Middle frontal gyrus (tissue), 1 donor: ENCODE results near the gene TAAR5.
"Not testable (repeated sequence)": the region's sequence is repeated elsewhere in the genome, so short reads cannot be mapped to it uniquely, and the experiment has no call there.

ENCODE experiments used
- DNase-seq: peaks from one replicate; pipeline ENCODE4 v3.0.0-alpha.2; 2015; ENCODE audit warnings: low spot score; ENCODE audit errors: extremely low spot score

TAAR5 gene

DNA sequence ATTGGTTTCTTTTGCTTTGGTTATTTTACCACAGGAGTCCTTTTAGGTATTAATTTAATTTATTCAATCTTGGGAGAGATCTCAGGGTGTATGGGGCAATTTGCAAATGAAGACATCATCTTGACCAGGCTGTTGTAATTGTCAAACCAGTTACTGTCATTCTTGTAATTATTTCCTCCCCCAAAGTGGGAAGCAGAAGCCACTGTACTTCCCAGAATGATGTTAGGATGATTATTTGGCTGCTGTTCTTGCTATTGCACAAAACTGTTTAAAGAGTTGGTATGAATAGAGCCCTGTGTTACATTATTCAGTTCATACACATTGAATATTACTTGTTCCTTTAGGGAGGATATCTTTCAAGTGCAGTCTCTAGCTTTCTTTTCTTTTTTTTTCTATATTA is 17.8 kb downstream of the TAAR5 start:
- no peak for DNase-seq

DNA sequence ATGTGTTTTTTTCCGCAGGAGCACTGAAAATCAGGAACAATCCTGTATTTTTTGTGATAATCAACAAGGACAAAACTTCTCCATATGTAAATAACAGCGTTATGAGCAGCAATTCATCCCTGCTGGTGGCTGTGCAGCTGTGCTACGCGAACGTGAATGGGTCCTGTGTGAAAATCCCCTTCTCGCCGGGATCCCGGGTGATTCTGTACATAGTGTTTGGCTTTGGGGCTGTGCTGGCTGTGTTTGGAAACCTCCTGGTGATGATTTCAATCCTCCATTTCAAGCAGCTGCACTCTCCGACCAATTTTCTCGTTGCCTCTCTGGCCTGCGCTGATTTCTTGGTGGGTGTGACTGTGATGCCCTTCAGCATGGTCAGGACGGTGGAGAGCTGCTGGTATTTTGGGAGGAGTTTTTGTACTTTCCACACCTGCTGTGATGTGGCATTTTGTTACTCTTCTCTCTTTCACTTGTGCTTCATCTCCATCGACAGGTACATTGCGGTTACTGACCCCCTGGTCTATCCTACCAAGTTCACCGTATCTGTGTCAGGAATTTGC is 19.2 kb downstream of the TAAR5 start, which contains the start of gene TAAR6:
TSS of gene TAAR6 (plus strand) at position 102 of the 557 bp plus-strand sequence. CDS start at position 102, 0 bp downstream.
- no peak for DNase-seq

DNA sequence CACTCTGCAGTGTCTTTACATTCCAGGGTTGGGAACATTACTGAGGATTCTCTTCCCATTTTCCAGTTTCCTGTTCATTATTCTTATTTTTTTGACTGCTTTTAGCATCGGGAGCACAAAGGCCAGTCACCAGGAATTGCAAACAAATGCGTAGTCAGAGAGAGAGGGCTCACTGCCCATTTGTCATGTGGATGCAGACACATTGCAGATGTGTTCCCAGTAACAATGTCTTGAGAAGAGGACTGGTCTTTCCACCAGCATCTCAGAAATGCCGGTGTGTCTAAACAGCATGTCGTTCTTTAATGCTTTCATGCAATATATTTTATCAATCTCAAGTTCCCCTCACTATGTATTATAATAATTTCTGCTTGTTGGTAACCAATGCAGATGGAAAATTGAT is 20.4 kb downstream of the TAAR5 start:
- peak; percentile 17 for DNase-seq

DNA sequence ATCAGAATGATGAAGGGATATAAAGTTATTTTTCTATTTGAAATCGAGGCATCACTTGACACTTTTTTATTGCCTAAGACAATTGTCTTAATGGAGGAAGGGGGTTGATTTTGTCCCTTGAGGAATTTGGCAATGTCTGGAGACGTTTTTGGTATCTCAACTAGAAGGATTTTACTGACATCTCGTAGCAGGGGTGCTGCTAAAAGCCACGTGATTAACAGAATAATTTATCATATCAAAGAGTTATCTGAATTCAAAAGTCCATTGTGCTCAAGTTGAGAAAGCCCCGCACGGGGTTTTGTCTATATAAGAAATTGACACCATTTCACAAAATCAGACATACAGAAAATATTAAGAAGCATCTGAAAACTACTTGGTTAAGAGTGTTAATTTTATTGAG is 20.9 kb downstream of the TAAR5 start:
- no peak for DNase-seq

DNA sequence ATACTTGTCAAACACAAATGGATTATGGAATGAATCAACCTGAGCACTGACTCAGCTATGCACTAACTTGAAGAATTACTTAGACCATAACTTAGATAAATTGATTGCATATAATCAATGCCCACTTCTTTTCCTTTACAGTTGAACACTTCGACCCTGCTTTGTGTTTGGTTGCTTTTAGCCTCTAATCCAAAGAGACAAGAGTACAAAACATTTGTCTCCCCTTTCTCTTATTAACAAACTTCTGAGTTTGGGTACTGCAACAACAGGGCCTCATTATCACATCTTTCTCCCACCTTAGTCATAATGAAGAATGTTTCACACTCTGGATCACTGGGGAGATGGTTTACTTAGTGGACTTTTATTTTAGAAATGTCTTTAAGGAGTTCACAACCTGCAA is 22.0 kb downstream of the TAAR5 start:
- no peak for DNase-seq

DNA sequence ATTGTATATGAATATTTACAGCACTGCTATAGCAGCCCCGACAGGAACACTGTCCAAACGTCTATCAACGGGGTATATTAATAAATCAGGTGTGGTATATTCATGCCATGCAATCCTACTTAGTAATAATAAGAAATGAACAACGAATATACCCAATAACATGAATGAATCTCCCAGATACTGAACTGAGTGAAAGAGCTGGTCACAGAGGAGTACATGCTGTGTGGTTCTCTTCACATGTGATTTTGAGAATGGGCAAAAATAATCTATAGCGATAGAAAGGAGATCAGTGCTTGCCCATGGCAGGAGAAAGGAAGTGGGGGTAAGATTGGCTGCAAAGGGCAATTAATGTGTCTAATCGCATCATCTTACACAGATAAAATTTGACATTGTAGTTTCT is 23.1 kb downstream of the TAAR5 start:
- no peak for DNase-seq

DNA sequence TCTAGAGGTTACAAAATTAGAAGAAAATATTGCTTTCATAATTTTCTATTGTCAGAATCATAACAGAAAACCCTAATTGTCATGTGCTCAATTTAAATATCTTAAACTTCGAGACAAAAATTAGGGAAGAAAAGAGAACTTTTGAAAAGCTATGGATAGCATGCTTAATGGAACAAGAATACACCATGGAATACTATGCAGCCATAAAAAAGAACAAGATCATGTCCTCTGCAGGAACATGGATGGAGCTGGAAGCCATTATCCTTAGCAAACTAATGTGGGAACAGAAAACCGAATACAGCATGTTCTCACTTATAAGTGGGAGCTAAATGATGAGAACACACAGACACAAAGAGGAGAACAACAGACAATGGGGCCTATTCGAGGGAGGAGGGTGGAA is 29.5 kb downstream of the TAAR5 start:
- DNase-seq: not testable (repeated sequence)

DNA sequence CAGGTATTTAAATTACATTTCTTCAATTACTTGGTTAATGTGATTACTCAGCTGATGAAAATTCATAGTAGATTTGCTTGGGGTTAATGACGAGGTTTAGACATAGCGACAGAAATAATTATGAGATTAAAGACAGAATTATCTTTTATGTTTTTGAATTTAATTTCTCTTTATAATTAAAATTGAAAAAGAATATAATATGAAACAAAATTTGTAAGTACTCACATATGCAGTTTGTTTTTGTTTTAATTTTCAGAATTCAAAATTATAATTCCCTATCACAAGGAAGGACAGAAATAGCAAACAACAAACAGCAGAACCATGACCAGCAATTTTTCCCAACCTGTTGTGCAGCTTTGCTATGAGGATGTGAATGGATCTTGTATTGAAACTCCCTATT is 37.2 kb downstream of the TAAR5 start, which contains the start of gene TAAR8:
TSS of gene TAAR8 (plus strand) at position 301 of the 400 bp plus-strand sequence. CDS start at position 322, 21 bp downstream.
- DNase-seq: no peak

DNA sequence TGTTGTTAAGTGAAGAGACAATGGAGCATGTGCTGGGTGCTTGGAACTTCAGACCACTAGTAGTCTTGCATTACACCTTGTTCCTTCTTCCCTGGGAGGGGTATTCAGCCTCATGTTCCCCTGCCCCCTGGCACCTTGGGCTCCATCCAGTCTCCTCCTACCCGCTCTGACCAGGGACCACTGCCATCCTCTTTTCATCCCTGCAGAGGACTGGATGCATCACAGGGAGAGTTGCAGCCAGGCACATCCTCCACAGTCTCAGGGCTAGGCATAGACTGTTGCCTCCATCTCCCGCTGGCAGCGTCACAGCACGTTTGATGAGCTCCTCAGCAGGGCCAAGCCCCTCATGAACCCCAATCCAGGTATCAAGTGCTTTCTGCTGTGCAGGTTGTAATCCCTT is 38.3 kb downstream of the TAAR5 start:
- DNase-seq: no peak

DNA sequence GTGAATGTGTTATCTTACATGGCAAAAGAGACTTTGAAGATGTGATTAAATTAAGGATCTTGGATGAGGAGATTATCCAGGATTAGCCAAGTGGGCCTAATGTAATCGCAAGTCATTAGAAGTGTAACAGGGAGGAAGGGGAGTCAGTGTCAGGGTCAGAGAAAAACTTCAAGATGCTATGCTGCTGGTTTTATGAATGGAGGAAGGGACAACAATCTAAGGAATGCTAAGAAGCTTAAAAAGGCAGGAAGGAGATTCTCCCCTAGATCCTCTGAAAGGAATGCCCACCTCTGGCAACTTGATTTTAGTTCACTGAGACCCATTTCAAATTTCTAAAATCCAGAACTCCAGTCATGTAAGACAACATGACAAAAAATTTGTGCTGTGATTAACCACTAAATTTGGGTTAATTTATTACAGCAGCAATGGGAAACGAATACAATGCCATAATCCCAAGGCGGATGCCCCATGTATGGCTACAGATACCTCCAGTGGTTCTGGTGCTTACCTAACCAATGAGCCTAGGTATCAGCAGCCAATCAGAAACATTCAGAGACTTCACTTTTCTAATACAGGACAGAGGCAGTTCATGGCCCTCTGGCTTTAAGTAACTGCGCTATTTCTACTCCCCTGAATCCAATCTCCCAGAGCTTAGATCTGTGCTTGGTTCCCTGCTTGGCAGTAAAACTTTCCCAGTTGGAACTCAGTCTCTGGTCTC is 40.6 kb downstream of the TAAR5 start:
- DNase-seq: no peak

DNA sequence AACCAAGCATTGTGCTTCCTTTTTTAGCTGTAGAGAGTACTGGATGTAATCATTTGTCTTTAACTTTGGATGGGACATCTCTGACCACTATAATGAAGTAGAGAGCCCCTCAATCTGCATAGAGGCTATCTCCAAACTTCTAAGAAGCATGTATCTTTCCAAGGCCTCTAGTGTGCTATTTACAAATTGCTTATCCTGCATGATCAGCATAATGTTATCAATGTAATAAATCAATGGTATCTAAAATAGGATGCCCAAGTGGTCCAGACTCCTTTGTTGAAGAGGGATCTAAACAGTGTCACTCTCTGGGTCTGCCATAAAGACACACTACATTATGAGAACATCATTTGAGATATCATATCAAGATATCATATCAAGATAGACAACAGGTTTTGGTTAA is 44.7 kb downstream of the TAAR5 start:
- DNase-seq: no peak
